Activated gamma-delta T cell treated with anti-CD3 and anti-CD28 coated beads, Interleukin-2, amount 50 U/mL, for 16 hours (primary cell): ENCODE results near the gene FBXW12.

Experiments used
- DNase-seq: peaks from one replicate; pipeline ENCODE4 v3.0.0-alpha.2; 2020; ENCODE audit warnings: low read depth

FBXW12 gene

DNA sequence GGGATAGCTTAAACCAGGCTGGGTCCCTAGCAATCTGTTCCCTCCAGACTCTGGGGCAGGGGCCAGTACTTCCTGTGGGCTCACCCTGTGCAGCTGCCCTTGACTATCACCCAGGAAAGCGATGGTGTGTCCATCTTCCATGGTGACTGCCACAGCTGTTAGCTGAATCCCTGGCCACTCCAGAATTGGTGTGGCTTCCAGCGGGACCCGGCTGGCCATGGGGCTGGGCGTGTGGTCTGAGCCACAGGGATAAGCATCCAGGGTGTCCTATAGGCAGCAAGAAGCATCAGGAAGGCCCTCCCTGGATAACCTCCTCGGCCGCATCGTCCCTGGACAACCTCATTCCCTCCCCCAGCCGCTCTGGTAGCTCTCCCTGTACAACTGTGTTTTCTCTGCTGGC lies 50.7 kb downstream of the FBXW12 start:
- no peak for DNase-seq

DNA sequence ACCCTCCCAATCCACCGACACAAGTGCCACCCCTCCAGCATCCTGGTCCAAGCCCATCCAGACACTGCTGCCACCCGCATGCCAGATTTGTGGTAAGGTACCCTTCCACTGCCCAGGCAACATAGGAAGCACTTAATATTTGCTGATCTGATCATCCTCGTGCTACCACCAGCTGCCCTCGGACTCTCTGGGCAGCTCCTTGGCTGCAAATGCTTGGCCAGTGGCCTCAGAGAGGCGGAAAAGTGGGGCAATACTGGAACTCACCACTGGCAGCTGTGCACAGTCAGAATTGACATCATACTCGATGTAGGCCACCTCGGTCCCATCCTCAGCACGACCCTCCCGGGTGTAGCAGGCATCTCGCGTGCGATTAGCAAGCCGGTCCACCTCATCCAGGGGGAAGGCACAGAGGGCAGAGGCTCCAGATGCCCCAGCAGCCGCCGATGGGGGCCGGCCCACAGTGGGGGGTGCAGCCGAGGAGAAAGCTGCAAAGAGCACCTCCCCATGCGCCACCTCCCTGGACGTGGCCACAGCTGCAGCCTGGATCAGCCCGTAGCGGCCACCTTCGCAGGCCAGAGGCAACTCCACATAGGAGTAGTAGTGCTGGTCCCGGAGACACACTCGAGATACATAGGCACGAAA lies 51.3 kb downstream of the FBXW12 start:
- DNase-seq = no peak

DNA sequence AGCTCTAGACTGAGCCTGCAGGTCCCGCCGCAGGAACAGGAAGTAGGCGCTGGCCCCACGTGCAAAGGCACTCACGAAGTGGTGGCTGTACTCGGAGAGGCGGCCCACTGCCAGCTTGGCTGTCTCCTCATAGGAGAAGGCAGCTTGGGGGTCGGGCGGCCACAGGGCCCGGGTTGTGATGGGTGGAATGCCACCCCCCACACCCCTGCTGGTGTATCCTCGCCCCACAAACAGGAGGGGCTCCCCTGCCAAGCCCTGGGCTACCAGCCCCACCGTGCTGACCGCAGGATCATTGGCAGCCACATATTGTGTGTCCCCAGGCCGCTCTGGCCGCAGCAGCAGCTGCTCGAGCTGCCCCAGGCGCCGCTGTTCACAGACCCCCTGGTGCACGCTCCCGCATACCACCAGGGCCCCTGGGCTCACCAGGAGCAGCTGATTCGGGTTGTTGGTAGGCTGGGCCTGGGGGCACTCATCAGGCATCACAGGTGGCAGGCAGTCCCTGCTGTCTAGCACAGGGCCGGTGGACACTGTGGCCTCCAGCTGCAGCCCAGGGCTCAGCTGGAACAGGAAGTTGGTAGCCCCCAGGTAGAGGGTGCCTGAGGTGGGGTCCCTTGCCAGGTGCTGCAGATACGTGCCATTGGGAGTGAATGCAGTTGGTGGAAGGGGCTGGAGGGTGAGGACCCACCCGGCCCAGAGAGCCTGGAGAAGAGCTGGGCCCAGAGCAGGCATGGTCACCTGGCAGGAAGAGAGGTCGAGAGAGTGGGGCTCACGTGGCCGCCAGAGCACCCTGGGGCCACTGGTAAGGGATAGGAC lies 52.1 kb downstream of the FBXW12 start:
- DNase-seq = no peak

DNA sequence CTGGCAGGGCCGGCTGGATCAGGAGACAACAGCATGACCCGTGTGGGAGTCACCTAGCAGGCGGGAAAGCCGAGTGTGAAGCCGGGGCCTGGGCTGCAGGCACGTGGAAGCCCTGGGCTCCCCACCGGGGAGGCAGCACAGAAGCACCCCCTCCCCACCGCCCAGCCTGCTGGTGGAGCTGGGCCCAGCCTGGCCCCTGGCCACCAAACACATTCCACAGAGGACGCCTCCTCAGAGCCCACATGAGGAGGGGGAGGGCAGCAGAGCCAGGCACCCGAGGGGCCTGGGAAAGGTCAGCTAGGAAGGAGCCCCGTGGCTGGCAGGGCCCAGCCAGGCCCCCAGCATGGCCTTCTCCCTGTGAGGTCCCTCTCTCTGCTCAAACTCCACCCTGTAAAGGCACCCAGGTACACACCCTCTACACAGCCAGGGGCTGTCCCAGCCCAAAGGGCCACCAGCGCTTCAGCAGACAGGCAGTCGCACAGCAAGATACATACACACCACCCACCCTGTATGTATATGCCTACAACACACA lies 53.3 kb downstream of the FBXW12 start:
- DNase-seq = no peak

DNA sequence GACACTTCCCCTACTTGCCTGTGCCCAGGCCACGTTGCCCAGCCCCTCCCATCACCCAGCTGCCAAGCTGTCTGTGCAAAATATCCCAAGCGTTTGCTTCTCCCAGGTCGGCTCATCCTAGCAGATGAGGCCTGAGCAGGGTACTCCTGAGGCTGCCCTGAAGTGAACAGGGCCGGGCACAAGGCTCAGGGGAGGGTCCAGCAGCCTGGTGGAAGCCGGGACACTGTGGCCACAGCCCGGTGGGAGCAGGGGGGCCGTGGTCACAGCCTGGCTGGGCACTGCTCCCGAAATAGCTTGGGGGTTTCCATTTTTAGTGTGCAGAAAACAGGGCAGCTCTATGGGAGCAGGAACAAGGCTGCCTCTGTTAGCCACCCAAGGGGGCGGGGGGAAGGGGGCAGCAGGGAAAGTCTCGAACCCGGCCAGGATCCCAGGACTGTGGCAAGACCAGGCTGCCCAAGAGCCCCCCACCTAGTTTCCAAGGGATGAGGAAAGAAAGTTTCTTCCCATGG lies 54.4 kb downstream of the FBXW12 start:
- no peak for DNase-seq

DNA sequence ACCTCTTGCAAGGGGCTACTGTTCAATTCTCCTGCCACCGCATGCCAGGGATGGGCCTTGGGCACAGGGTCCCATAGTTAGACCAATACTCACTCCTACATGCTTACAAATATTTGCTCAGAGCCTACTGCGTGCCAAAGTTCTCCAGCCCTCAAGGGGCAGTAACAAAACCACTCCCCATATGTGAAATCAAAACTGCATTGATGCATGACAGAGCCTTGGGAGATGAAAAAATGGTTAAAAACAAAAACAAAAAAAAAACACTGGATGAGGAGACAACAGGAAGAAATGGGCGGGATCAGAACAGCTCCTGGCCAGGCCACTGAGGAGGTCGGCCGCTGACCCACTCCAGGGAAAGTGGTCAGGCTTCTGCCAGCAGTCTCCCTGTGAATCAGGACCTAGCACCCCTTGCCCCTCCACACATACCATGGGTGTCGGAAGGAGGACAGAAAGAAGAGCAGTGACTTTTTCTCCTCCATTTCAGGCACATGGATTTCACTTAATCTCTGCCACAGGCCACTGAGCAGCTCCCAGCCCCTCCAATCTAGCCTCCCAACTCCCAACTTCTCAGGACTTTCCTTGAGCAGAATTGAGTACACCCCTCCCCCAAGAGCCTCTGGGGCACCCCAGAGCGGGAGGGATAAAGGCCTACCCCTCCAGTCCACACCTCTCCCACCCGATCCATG lies 55.1 kb downstream of the FBXW12 start:
- no peak for DNase-seq

DNA sequence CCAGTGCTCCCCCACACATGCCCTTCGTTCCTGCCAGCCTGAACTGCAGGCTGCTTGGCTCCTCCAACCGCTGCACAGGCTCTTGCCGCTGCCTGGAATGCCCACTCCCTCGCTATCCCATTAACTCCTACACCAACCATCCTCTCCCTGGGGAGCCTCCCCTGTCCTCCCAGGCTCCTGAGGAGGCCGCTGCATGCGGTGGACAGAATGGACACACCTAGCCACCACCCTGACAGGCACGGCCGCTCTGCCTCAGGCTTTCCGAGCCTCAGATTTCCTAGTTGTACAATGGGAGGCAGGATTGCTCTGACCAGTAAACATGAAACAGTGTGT lies 55.6 kb downstream of the FBXW12 start:
- DNase-seq = no peak

DNA sequence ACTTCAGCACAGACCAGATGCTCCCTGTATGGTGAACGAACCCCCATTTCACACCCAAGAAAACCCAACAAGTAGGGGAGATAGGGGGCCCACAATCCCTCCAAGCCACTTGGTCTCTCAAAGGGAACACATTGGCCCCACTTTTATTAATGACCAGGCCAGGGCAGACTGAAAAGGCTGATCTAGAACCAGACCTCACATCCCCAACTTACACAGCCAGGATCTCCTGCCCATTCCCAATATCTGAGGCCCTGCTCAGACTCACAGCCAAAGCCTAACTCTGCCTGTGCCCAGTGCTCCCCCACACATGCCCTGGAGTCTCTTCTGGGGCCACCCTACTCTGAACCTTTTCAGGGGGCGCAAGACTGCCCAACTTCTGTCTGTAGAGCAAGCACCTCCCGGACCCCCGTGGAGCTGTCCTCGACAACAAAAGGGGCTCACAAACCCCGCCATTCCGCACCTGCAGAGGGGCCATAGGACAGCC lies 56.1 kb downstream of the FBXW12 start:
- DNase-seq = no peak

DNA sequence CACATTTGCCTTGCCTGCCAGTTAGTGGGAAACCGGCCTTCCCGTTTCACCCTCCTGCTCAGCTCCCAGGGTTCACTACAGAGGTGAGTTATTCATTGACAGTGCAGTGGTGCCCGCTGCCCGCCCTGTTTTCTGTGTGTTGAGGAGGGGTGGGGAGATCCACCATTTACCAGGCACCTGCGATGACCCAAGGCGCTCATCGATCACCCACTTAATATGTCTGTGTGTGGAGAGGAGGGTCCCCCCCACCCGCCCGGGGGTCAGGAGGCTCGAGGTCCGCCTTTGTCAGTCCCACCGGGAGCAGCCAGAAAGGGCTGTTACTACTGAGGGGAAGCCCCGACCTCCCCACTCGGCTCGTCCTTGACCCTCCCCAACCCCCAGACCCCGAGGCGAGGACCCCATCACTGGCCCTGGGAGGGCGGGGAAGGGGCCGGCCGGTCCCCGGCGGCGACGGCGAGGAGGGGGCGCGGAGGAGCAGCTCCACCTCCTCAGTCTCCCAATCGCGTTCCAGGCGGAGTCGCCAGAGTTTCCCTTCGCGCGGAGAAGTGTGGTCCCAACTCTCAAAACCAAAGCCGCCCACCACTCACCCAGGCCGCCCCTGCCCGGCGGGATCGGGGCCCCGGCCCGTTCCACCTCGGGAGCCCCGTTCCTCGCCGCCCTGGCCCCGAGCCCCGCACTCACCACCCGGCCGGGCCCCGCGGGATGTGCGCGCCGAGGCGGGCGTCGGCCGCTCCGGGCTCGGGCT lies 56.7 kb downstream of the FBXW12 start:
- no peak for DNase-seq

DNA sequence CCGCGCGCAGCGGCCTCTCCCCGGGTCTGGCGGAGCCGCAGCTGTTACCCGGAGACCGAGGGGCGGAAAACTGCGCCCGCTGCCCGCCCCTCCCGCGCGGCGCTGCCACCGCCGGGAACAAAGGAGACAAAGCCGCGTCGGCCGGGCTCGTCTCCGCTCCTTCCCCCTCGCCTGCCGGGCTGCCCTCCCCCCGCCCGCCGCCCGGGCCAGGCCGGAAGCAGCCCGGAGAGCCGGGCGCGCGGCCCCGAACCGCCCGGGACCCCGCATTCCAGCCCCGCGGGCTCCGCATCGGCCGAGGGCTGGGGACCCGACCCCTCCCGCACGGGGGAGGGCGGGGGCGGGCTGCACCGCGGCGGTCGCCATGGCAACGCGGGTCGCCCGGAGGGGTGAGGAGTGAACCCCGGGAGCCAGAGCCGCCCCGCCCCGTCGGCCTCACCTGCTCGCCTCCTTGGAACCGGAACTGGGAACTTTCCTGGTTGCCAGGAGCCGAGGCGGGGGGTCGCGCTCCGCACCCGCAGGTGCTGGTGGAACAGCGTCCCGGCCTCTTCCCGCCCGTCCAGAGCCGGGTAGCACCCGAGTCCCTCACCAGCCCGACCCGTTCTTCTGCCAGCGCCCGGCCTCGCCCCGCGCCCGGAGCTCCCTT lies 57.4 kb downstream of the FBXW12 start:
- DNase-seq = peak; percentile 28

DNA sequence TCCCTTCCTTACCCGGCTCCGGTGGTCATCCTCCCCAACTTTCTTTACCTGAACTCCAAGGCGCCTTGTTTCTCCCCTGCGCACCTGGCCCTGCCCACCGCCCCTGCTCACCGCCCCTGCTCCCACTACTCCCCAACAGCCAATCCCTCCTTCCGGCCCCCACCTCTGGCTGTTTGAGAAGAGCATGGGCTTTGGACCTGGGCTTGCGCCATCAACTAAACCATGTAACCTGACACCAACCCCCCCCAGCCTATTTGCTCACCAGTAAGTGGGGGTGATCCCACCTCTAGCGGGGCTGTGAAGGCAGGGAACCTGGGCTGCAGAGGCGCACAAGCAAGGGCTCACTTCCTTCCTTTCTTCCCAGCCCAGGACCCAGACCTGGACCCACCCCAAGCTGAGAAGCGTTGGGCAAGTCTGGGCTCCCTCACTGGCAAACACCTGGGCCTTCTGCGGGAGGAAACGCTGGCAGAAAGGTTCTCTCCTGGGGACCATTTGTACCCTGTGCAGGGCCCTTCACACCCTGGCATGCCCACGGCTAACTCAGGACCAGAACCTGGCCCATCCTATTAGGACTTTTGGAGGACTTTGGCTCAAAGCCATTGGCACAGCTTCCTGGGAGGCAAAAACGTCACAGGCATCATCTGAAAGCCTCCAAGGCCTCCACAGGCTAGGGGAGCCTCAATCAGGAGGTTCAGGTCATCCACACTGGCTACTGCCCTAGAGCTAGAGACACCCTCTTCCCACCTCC lies 58.1 kb downstream of the FBXW12 start, which contains the start of gene PLXNB1:
Gene PLXNB1 (minus strand): TSS at position 127 of the 748 bp plus-strand sequence. CDS start 5,475 bp downstream, outside the sequence.
- DNase-seq = no peak

DNA sequence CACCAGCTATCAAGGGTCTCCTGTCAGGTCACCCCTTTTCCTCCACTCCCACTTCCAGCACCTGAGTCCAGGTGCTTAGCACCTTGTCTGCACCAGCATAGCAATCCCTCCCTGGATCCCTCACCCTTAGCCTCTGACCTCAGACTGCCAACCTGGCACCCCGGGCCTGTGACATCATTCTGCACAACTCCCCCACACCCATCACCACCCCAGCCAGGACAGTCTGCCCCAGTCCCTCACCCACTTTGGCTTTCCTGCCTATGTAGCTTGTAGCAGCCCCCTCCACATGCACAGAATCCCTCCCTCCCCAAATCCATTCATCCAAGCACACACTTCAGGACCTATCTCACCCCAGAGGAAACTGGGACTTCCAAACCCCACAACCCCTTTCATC lies 58.7 kb downstream of the FBXW12 start:
- no peak for DNase-seq

DNA sequence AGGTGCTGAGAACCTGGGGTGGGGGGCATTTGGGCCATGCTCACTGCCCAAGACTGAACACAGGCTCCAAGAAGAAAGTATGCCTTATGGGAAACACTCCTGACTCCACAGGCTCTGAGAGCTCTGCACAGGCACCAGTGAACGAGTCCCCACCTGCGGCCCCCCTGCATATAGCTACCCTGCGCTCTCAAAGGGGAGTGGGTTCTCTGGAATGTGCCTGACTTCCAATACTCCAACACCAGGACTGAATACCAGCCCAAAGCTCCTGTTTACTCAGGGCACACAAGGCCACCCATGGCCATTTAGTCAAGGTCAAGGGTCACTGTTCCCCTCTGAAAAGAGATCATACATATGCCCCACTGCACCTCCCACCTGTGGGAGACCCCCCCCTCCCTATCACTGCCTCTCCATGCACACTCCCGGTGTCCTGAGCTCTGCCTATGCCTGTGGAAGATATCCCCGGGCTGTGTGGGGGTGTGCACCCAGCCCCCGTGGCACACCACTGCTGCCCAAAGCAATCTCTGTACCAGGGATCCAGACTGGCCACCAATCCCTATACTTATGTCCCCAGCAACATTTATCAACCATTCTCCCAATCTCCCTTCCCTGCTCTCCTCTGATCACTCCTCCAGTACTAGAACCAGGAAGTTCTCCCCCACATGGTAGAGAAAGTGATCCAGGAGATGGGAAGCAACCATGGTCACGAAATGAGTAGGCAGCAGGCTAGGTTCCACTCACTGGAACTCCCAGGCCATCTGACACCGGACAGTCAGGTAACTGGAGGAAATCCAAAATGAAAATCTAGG lies 59.4 kb downstream of the FBXW12 start:
- no peak for DNase-seq

DNA sequence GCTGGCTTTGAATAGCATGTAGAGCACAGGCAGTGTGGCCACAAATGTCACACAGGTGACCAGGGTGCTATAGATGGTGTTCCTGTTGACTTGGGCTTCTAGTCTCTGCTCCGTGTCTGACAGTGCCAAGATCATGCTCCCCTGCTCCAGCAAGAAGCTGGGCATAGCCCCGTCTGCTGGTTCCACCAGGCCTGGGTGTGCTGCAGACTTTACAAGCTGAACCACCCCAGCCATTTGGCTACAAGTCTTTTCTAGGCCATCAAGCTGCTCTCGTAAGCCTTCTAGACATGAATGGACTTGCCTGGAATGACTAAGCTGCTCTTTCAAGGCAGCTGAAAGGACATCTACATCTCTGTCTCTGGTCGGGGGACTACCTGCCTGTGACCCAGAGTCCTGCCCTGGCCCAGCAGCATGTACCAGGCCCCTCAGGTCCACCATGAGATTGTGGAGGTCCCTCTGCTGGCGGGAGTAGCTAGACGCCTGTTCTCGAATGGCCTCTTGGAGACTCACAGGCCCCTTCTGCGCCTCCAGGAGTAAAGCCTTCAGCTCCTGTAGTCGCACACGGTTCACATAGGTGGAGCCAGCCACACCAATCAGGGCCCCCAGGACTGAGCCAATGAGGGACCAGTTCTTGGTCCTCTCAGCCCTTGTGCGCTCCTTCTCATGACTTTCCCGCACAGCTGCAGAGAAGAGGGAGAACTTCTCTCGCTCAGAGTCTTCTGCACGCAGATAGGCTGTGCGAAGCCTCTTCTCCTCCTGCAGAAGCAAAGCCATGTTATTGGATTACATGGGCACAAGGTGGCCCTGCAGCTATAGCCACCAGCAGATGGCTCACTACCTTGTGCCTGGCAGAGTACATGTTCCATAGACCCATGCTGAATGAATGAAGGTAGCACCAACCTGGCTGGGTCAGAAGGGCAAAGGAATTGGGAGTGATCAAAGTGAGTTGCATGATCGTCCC lies 60.7 kb downstream of the FBXW12 start:
- DNase-seq = no peak

DNA sequence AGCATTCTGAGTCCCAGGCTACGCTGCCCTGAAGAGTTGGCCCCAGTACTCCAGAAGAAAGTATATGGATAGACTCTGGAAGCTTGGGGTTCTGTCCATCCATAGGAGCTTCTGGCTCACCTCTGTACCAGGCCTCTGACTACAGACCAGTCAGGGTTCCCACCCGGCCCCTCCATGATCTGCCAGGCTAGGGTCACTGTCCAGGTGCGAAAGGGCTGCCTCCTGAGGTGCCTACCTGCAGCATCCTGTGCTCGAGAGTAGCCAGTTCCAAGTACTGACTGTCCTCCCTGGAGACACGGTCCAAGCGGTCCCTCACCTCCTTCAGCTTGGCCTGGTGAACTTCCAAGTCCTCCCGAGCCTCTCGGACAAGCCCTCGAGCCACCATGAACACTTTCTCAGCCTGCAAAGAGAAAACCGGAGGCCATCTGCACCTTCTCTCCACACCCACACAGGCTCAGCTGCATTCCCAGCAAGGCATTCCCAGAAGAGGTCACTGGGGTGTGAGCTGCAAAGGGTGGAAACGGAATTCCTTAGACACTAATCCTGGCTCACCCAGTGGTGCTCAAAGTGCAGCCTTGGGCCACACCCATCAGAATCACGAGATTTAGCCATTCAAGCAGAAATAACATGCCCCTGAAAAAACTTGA lies 61.6 kb downstream of the FBXW12 start:
- DNase-seq = no peak

DNA sequence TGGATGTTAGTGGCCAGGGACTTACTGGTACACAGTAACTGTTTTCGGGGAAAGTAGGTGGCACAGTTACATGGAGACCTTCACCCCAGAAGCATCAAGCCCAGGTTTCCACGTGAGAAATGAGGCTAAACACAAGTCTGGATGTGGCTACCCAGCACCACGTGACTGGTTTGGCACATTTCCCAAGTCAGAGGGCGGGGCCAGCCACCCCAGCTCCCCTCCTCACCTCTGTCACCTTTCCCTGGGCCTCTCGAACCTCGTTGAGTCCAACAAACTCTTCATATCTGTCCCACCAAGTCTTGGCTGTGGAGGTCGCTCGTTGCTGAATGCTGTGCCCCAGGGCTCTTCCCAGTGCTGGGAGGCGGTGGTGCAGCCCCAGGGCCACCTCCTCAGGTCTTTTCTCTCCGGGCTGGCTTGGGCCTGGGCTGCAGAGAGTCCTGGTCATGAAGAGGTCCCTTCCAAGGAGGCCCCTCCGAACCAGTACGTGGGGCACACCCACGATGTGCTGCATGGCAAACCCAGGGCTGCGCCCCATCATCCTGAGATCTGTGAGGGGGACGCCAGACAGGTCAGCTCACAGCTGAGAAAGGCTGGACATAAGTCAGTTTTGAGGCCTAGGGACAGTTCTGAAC lies 62.7 kb downstream of the FBXW12 start:
- no peak for DNase-seq

DNA sequence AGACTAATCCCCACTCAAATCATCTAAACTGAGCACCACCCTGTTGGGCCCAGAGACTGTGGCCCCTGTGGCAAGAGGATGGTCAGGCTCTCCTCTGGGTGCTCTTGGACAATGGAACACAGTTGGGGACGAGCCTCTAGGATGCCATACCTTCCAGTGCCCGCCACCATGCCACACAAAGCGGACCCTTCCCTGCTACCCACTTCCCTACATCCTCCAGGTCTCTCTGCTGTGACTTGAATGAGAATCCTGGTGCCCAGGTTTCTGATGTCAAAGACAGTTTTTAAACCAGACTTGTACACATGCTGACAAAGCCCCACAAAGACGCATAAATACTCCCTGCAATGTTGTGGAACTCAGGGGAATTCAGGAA lies 63.2 kb downstream of the FBXW12 start:
- DNase-seq = no peak
